ENCODE results near the gene MSMO1.
A peak's percentile ranks its signal among the peaks of the same experiment; 100 is the strongest.
"Not testable (repeated sequence)": the region's sequence is repeated elsewhere in the genome, so short reads cannot be mapped to it uniquely, and the experiment has no call there.

Gene MSMO1

DNA sequence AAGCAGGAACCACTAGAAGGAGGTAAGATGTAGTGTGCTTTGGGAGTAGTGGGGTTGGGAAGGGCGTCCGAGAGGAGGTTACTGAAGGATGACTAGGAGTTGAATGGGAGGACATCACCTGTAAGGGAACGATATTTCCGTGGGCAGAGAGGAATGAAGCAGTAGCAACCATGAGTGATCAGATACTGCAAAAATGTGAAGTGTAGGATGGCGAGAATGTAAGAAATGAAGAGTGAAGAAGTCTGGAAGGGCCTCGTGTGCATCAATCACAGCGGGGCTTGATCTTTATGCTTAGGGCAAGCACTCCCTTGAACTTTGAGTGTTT, 594 bp downstream of the MSMO1 start:
- H3K36me3 Mint-ChIP-seq (ENCODE audit: insufficient read depth): peaks cover 6% of the 10 kb centered on the region
- H3K27me3 Mint-ChIP-seq: no peaks in the 10 kb centered on the region
- no peak overlapping the region for H3K27ac Mint-ChIP-seq (ENCODE audit: low read depth)
- no peak overlapping the region for H3K4me3 Mint-ChIP-seq
- ATAC-seq (replicated peaks; ENCODE audit: extremely low read depth, poor library complexity, severe bottlenecking): no peak
- H3K4me1 Mint-ChIP-seq: peaks cover 38% of the 10 kb centered on the region
- DNase-seq (ENCODE audit: low spot score in 2 of 2): no peak
- H3K9me3 Mint-ChIP-seq: no peaks in the 10 kb centered on the region

DNA sequence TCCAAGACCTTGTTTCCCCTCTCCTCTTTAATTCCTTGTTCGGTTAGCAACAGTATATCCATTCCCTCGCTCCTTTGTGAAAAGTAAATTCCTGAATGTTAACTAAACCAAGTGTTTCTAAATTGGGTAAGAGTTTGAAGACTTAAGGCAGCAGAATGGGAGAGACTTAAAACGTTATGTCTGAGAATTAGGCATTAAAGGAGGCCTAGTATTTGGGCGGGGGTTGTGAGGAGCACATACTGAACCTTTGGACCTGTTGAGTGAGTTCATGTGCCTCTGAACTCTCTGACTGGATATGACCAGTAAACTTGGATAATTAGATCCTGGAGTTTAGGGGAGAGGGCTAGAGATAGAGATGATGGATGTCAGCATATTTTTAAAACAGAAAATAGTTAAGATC, 1.2 kb downstream of the MSMO1 start:
- Mint-ChIP-seq H3K27ac (ENCODE audit: low read depth) (no peak overlapping the region), H3K4me3 (no peak overlapping the region), H3K4me1 (peaks cover 38% of the 10 kb centered on the region), H3K9me3 (no peaks in the 10 kb centered on the region), H3K36me3 (ENCODE audit: insufficient read depth) (peaks cover 6% of the 10 kb centered on the region), H3K27me3 (no peaks in the 10 kb centered on the region)
- ATAC-seq (replicated peaks; ENCODE audit: extremely low read depth, poor library complexity, severe bottlenecking) (no peak), DNase-seq (ENCODE audit: low spot score in 2 of 2) (no peak)

DNA sequence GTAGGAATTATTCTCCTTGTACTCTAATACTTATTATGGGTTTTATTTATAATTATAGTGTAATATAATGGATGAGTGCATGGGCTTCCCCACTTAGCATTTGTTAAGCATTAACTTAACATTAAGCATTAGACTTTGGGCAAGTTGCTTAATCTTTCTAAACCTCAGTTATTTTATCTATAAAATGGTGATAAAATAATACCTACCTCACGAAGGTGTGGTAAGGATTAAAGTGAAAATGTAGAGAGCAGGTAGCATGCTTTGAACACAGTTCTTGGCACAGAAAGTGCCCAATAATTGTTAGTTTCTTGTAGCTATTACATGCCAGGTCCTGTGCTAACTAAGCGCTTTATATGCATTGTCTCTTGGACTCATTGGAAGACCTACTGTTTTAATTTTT, 2.6 kb downstream of the MSMO1 start:
- DNase-seq (ENCODE audit: low spot score in 2 of 2): no peak
- no peak overlapping the region for H3K27ac Mint-ChIP-seq (ENCODE audit: low read depth)
- no peaks in the 10 kb centered on the region for H3K27me3 Mint-ChIP-seq
- H3K36me3 Mint-ChIP-seq (ENCODE audit: insufficient read depth): peaks cover 11% of the 10 kb centered on the region
- H3K4me3 Mint-ChIP-seq: no peak overlapping the region
- H3K9me3 Mint-ChIP-seq: no peaks in the 10 kb centered on the region
- no peak for ATAC-seq (replicated peaks; ENCODE audit: extremely low read depth, poor library complexity, severe bottlenecking)
- H3K4me1 Mint-ChIP-seq: peaks cover 40% of the 10 kb centered on the region

DNA sequence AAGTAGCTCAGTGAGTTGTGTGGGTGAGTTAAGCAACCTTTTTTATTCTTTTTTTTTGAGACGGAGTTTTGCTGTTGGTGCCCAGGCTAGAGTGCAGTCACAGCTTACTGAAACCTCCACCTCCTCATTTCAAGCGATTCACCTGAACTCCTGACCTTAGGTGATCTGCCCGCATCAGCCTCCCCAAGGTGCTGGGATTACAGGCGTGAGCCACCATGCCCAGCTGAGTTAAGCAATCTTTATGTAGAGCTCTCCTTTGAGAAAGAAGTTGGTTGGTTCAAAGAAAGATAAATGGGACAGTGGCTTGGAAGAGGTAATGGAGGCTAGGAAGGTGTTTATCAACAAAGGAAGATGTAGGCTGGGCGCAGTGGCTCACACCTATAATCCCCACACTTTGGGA, 3.2 kb downstream of the MSMO1 start:
- DNase-seq (ENCODE audit: low spot score in 2 of 2) (no peak), ATAC-seq (replicated peaks; ENCODE audit: extremely low read depth, poor library complexity, severe bottlenecking) (no peak)
- Mint-ChIP-seq H3K9me3 (no peaks in the 10 kb centered on the region), H3K36me3 (ENCODE audit: insufficient read depth) (peaks cover 11% of the 10 kb centered on the region), H3K4me3 (no peak overlapping the region), H3K4me1 (peaks cover 42% of the 10 kb centered on the region), H3K27me3 (no peaks in the 10 kb centered on the region), H3K27ac (ENCODE audit: low read depth) (peak overlapping the region; percentile 76)

DNA sequence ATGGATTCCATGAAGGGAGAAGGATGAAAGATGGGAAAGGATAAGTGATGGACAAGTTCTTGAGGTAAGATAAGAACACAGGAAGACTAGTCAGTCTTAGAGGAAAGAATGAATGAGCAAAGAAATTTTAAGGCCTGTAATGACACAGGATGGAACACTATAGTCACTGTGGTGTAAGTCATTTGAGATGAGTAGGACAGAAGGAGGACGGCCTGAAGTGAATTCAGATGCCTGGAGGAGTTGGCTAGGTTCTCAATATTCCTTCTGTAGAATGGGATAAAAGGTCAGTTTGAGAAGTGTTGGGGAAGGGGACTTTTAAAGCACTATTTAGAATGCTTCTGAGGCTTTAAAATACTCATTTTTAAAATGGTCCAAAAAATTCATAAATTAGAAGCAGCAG, 3.9 kb downstream of the MSMO1 start:
- Mint-ChIP-seq H3K4me1 (peaks cover 35% of the 10 kb centered on the region), H3K27me3 (no peaks in the 10 kb centered on the region), H3K4me3 (no peak overlapping the region), H3K9me3 (no peaks in the 10 kb centered on the region), H3K36me3 (ENCODE audit: insufficient read depth) (peaks cover 11% of the 10 kb centered on the region), H3K27ac (ENCODE audit: low read depth) (peak overlapping the region; percentile 76)
- ATAC-seq (replicated peaks; ENCODE audit: extremely low read depth, poor library complexity, severe bottlenecking): no peak
- DNase-seq (ENCODE audit: low spot score in 2 of 2): no peak

DNA sequence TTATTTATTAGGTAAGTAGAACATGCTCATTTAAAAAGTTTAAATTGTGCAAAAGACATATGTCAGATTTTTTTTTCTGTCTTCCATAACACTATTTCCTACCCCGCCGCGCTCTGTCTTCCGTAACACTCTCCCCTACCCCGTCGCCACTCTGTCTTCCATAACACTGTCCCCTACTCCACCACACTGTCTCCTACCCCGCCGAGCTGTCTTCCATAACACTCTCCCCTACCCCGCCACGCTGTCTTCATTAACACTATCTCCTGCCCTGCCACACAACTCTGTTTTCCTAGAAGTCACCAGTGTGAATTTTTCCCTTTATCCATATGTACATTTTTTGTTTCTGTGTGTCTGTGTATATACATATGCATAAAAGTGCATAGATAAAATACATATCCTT, 4.4 kb downstream of the MSMO1 start:
- no peak for DNase-seq (ENCODE audit: low spot score in 2 of 2)
- Mint-ChIP-seq H3K4me3 (no peak overlapping the region), H3K4me1 (peaks cover 33% of the 10 kb centered on the region), H3K27me3 (no peaks in the 10 kb centered on the region), H3K36me3 (ENCODE audit: insufficient read depth) (peaks cover 15% of the 10 kb centered on the region), H3K27ac (ENCODE audit: low read depth) (peak overlapping the region; percentile 76), H3K9me3 (no peaks in the 10 kb centered on the region)
- ATAC-seq (replicated peaks; ENCODE audit: extremely low read depth, poor library complexity, severe bottlenecking): no peak

DNA sequence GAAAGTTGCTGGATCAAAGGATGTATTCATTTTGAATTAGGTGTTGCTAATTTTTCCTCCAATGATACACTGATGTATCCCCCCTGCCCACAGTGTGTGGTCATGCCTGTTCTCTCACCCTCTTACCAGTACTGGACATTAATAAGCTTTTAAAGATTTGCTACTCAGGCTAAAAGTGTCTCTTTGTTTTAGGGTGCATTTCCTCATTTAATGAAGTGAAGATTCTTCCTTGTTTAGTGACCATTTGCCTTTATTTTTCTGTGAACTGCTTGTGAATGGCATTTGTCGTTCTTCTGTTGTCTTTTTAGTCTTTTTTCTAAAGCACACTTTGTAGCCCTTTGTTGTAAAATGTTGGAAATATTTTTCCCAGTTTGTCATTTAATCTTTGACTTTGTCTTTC, 5.0 kb downstream of the MSMO1 start:
- Mint-ChIP-seq H3K27ac (ENCODE audit: low read depth) (no peak overlapping the region), H3K4me3 (no peak overlapping the region), H3K27me3 (no peaks in the 10 kb centered on the region), H3K9me3 (no peaks in the 10 kb centered on the region), H3K36me3 (ENCODE audit: insufficient read depth) (peaks cover 15% of the 10 kb centered on the region), H3K4me1 (peaks cover 33% of the 10 kb centered on the region)
- ATAC-seq (replicated peaks; ENCODE audit: extremely low read depth, poor library complexity, severe bottlenecking) (no peak), DNase-seq (ENCODE audit: low spot score in 2 of 2) (no peak)

DNA sequence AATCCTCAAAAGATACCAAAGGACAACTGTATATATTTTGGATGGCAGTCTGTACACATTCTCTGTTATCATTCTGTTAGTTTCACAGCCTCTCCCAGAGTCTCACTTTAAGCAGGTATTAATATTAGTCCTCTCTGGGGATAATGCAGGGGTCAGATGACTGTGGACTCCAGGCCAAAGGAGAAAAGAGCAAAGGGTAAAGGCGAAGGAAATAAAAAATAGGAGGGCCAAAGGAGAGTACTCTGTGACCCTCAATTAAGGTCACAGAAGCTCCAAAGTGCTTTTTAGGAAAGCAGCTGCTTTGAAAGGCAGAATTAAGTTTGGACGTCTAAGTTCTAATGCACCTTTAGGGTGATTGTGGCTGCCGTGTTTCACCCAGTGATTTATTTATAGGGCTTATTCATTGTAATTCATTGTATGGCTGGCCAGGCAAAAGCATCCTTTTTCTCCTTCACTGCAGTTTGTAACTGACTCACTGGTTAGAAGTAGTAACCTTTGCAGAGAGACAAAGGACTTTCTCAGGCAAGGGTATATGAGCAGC, 7.8 kb downstream of the MSMO1 start:
- H3K27ac Mint-ChIP-seq (ENCODE audit: low read depth): no peak overlapping the region

DNA sequence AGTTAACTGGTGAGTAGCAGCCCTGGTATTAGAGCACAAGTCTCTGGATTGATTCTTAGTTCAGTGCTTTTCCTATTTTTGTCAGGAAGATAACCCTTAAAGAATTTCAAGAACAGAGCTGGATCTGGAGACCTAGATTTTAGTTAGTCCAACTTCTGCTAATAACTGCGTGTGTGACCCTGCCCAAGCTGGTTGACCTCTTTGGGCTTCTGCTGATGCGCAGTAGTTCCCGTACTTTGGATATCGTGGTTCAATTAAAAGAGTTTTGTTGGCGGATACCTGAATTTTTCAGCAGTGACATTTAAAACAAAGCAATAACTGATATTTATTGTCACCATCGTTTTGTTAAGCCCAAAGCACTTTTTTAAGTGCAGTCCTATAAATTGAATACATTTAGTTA, 9.3 kb downstream of the MSMO1 start:
- ATAC-seq (replicated peaks; ENCODE audit: extremely low read depth, poor library complexity, severe bottlenecking) (no peak), DNase-seq (ENCODE audit: low spot score in 2 of 2) (no peak)
- no peak overlapping the region for H3K4me3 Mint-ChIP-seq
- H3K27ac Mint-ChIP-seq (ENCODE audit: low read depth): no peak overlapping the region
- H3K9me3 Mint-ChIP-seq: no peaks in the 10 kb centered on the region
- H3K4me1 Mint-ChIP-seq: peaks cover 17% of the 10 kb centered on the region
- H3K27me3 Mint-ChIP-seq: no peaks in the 10 kb centered on the region
- H3K36me3 Mint-ChIP-seq (ENCODE audit: insufficient read depth): peaks cover 24% of the 10 kb centered on the region

More for the DNA sequence above, 7.8 kb downstream of the MSMO1 start:
- DNase-seq (ENCODE audit: low spot score in 2 of 2): no peak
- Mint-ChIP-seq H3K4me1 (peaks cover 33% of the 10 kb centered on the region), H3K27me3 (no peaks in the 10 kb centered on the region), H3K9me3 (no peaks in the 10 kb centered on the region), H3K4me3 (no peak overlapping the region), H3K36me3 (ENCODE audit: insufficient read depth) (peaks cover 24% of the 10 kb centered on the region)
- no peak for ATAC-seq (replicated peaks; ENCODE audit: extremely low read depth, poor library complexity, severe bottlenecking)

DNA sequence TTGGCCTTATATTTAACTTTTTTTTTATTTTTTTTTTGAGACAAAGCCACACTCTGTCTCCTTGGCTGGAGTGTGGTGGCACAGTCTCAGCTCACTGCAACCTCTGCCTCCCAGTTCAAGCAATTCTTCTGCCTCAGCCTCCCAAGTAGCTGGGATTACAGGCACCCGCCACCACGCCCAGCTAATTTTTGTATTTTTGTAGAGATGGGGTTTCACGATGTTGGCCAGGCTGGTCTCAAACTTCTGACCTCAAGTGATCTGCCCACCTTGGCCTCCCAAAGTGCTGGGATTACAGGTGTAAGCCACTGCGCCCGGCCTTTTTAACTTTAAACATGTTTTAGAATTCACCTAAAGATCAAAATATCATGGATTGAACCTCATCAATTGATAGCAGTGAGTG, 14.9 kb downstream of the MSMO1 start:
- not testable (repeated sequence) for H3K27ac Mint-ChIP-seq (ENCODE audit: low read depth); H3K4me1 Mint-ChIP-seq; H3K27me3 Mint-ChIP-seq; ATAC-seq (replicated peaks; ENCODE audit: extremely low read depth, poor library complexity, severe bottlenecking); H3K9me3 Mint-ChIP-seq; DNase-seq (ENCODE audit: low spot score in 2 of 2); H3K4me3 Mint-ChIP-seq
- H3K36me3 Mint-ChIP-seq (ENCODE audit: insufficient read depth): peaks cover 20% of the 10 kb centered on the region

DNA sequence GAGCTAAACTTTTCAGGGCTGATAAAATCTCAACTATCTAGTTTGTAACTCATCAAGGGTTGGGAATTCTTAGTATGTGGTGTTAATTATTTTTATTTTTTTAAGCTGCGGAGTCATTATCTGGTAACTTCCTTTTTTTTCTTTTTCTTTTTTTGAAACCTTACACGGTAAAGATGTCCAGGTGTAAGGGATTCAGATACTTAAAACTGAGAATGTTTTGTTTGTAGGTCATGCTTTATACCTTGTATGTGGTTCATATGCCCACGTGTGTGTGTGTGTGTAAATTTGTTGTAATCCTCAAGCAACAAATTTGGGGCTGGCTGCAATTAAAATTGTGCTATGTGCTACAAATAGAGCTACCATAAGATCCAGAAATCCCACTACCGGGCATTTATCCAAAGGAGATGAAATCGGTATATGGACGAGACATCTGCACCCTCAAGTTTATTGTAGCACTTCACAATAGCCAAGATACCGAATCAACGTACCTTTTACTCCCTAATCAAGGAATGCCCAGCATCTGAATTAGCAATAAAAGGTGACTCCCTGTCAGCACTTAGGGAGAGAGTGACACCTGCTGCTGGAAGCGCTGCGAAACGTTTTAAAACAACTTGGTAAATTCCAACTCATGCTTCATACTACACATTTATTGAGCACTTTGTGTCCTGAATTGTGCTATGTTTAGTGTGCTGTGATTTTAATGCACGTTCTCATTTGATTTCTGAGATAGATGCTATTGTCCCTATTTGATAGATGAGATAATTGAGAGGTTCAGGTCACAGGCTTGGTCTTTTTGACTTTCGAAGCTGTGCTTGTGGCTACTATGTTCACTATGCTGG, 16.1 kb downstream of the MSMO1 start:
- H3K36me3 Mint-ChIP-seq (ENCODE audit: insufficient read depth): peaks cover 17% of the 10 kb centered on the region
- H3K4me1 Mint-ChIP-seq: no peaks in the 10 kb centered on the region
- DNase-seq (ENCODE audit: low spot score in 2 of 2): no peak
- H3K9me3 Mint-ChIP-seq: no peaks in the 10 kb centered on the region
- no peaks in the 10 kb centered on the region for H3K27me3 Mint-ChIP-seq
- no peak for ATAC-seq (replicated peaks; ENCODE audit: extremely low read depth, poor library complexity, severe bottlenecking)
- no peak overlapping the region for H3K27ac Mint-ChIP-seq (ENCODE audit: low read depth)
- H3K4me3 Mint-ChIP-seq: no peak overlapping the region

DNA sequence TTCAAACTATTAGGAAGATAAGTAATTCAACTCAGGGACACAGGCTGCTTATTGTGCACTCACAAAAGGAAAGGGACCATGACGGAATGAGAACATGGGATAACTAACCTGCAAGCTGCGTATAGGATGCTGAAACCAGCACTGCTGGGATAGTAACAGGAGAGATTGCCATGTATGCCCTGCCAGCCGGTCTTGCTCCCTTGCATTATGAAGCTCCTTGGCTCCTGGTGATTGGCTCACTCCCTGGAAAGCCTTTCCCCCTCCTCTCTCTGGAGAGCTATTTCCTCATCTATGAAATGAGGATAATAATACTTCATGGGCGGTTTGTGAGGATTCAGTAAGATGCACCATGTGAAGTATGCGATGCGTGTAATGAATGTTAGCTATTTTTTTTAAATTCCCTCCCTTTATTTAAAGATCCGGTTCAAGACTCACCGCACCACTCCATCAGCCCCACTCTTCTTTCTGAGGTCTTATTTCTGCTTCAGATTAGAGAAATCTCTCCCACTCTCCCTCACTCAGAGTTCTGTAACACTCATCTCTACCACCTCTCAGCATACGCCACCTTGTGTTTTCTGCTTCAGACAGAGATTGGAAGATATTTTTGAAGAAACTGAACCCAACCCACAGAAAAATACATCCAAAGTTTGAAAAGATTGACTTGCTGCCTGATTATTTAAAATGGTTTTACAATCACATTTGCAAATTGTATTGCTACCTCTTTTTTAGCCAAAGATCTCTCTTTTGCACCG, 18.4 kb downstream of the MSMO1 start:
- Mint-ChIP-seq H3K4me1 (no peaks in the 10 kb centered on the region), H3K27me3 (peaks cover 7% of the 10 kb centered on the region), H3K9me3 (no peaks in the 10 kb centered on the region)

More for the DNA sequence above, 18.4 kb downstream of the MSMO1 start:
- no peak for DNase-seq (ENCODE audit: low spot score in 2 of 2)
- Mint-ChIP-seq H3K27ac (ENCODE audit: low read depth) (no peak overlapping the region), H3K36me3 (ENCODE audit: insufficient read depth) (peaks cover 10% of the 10 kb centered on the region), H3K4me3 (no peak overlapping the region)
- ATAC-seq (replicated peaks; ENCODE audit: extremely low read depth, poor library complexity, severe bottlenecking): no peak
